GM18526 (cell line): ENCODE data around the gene KY.

Experiments used
- POLR2A ChIP-seq: IDR thresholded peaks from 3 replicates; pipeline ENCODE4 v1.6.1; 2011; ENCODE audit not compliant: insufficient read length; ENCODE audit errors: extremely low read depth

Gene KY

DNA sequence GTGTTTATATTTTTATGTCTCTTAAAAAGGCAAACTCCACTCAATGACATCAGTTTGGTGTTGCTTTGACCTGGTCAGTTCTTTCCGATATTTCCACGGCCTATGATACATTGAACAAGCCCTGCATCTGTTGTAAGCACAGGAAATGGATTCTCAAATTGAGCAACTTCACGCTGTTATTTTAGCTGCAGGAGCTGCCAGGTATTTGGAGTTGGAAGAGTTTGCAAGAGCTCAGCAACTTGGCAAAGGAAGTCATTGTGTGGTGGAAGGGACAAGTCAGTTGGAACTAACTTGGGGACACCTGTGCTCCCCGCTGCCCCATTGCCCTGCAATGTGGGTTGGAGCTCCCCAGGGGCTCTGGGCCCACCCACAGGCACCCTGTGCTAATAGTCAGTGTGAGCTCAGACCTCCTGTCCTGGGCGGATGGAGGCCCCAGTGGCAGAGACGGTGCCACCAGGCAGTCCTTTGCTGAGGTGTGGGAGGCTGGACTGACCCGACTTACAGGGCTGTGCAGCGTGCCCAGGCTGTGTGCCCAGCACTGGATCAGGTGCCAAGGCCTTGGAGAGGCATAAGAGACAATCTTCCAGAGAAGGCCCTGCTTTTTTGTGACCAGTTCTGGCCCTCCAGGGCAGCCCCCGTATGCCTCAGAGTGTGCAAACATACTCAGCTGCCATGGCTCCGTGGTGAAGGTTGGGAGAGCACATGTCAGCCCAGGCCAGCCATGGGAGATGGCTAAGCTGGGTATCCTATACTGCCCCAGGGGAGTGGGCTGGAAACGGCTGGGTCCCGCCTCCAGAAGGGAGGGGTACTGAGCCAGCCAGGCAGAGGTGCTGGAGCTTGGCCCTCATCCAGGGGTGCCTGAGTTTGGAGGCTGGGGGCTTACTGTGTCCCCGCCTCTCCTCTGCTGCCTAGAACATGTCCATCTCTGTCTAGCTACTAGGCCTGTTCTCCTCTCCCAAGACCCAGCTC lies 43.5 kb downstream of the KY start:
- TF ChIP-seq POLR2A: no peak

- no peak for TF ChIP-seq POLR2A
Measured at GRCh38 chr3:134606033-134607025, 44.5 kb downstream of the KY start.

DNA sequence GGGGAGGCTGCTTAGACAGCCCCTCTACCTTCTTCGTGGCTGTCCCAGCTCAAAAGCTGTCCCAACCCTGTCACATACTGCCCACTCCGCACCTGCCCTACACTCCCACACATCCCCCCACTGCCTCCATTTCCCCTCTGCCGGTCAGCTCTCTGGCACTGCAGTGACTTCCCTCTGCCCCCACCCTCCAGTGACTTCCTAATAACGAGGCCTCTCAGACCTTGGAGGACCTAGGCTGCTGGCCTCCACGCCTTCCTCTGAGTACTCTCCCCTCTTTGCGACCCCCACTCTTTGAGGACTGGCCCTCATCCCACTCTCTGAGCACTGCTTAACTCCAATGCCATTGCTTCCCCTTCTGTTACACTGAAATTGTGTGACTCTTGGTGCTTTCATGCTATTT lies 45.3 kb downstream of the KY start:
- TF ChIP-seq POLR2A: no peak

- TF ChIP-seq POLR2A: no peak
Measured at GRCh38 chr3:134603956-134604355, 46.9 kb downstream of the KY start.

- no peak for TF ChIP-seq POLR2A
Measured at GRCh38 chr3:134603480-134603879, 47.3 kb downstream of the KY start.

GRCh38 chr3:134602440-134602814 lies 48.4 kb downstream of the KY start:
- TF ChIP-seq POLR2A: no peak

DNA sequence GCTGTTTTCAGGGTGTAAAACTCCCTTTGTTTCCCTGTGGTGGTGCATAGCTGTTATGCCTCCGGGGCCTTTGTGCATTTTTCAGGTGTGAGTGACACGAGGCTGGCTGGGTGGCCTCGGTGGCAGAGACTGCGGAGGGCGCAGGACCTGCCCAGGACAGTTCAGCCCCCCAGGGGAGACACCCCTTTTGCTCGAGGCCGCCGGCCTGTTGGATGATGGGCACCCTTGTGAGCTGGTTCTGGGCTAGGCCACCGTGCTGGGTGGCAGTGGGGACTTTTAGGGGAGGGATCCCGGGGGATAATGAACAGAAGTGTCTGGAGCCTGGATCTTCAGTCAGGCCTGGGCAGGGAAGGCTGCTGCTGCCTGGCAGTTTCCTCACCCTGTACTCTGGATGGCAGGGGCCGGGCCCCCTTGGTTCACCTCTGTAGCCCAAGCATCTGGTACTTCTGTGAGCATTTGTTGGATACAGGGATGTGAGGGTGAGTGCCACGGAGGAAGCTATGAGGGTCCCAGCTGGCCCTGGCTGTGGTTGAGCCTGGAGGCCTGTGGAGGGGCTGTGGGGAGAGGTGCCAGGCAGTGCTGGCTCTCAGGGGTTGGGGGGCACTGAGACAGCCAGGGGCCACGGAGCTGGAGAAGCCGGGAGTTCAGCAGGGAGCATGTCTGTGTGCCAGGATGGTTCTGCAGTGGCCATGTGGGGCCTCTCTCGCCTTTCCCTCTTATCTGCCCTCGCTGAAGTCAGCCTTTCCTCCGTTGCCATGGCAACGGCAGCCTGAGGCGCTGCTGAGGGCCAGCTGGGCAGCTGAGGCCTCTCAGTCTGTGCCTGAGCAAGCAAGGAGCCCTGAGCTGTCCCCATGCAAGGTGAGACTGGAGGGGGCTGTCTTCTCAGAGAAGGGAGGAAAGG lies 49.0 kb downstream of the KY start:
- TF ChIP-seq POLR2A: no peak

DNA sequence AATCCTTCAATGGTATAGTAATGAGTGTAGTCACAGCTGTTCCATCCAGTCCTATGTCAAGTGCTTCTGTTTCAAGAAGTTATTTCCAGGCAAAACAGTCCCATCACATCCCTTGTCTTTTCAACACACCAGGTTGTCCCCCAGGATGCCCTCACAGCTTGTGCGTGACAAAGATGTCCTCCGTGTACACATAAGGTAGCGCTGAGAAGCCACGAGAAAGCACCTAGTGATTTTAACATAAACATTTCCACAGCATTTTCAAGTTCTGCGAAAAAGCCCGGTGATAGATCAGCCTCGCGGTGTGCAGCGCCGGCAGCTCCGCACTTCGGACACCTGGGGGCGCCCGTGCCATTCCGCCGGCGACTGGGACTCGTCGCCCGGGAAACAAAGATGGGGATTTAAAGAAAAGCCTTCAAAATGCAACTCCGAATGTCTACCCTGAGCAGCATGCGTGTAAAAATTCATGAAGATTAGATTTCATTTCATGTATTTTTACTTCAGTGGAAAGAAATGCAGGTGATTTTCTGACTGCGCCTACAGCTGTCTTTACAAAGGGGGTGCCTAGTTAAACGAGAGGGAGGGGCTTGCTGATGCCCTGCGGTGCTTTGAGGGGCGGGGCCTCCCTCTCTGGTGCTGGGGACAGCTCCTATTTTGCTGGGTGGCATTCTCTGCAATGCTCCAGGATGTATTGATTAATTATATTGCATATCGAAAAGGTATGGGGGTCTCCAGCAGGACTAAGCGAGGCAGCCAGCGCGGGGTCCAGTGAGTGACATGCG lies 49.9 kb downstream of the KY start:
- no peak for TF ChIP-seq POLR2A

GRCh38 chr3:134600206-134600605 lies 50.6 kb downstream of the KY start:
- no peak for TF ChIP-seq POLR2A

DNA sequence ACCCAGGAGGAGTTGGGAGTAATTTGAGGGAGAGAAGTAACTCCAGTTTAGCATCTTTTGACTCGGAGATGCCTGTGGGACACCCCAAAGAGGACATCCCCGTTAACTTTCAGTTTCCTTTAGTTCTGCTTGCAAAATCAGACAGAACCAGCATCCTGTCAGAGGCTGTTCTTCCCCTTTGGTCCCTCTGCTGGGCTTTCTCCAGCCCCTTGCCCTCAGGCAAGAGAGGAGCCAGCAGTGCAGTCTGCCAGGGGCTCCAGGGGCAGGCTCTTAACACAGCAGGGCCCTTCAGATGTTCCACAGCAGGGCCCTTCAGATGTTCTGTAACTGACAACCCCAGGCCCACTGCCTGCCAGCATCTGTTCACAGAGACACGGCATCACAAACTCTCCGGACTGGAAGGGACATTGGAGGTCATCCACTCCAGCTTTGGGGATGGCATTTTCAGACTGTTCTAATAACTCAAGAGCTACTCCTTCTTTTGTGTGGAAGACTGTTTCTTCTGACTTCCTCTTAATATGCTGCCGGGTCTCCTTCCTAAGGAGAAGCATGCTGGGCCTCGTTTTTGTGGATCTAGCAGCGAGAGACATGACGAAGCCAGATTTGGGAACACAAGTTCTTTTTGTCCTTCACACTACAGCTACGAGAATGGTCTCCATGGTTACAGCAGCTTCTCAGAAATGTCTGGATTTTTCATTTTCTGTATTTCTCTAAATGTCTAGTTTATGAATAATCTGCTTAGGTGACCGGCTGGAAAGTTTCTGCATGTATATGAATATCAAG lies 51.9 kb downstream of the KY start:
- TF ChIP-seq POLR2A: no peak

DNA sequence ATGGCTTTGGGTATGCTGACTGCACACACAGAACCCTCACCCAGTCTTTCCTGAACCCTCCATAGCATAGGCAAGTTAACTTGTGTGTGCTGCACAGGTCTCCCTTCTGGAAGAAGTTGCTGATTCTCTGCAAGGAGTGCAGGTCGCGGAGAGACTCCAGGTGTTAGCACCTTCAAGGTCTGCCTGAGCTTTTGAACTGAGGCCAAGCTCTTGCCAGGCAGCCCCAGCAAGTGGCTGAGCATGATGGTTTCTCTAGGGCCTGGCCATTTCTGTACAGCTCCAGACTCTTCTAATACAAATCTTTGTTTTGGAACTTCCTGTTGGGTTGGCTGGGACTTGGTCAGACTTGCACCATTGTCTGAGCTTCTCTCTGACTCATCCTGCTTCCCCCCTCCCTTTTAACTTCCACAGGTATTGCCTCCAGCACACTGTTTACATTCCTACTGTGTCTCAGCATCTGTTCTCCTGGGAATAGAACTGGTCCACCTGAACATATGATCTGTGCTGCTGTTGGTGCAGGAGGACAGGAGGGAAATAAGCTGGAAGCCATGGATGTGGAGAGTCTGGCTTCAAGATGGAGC lies 53.3 kb downstream of the KY start:
- TF ChIP-seq POLR2A: no peak

- TF ChIP-seq POLR2A: no peak
Measured at GRCh38 chr3:134594331-134594741, 56.5 kb downstream of the KY start.

GRCh38 chr3:134592806-134593205 lies 58.0 kb downstream of the KY start:
- TF ChIP-seq POLR2A: no peak
